Activated T-cell treated with anti-CD3 and anti-CD28 coated beads for 48 hours (primary cell): Measurements from ENCODE around the gene CANT1.
"Not testable (repeated sequence)": the region's sequence is repeated elsewhere in the genome, so short reads cannot be mapped to it uniquely, and the experiment has no call there.

Experiments
- DNase-seq: peaks from one replicate; pipeline ENCODE4 v3.0.0-alpha.2; 2020; ENCODE audit warnings: low read depth

Gene CANT1

DNA sequence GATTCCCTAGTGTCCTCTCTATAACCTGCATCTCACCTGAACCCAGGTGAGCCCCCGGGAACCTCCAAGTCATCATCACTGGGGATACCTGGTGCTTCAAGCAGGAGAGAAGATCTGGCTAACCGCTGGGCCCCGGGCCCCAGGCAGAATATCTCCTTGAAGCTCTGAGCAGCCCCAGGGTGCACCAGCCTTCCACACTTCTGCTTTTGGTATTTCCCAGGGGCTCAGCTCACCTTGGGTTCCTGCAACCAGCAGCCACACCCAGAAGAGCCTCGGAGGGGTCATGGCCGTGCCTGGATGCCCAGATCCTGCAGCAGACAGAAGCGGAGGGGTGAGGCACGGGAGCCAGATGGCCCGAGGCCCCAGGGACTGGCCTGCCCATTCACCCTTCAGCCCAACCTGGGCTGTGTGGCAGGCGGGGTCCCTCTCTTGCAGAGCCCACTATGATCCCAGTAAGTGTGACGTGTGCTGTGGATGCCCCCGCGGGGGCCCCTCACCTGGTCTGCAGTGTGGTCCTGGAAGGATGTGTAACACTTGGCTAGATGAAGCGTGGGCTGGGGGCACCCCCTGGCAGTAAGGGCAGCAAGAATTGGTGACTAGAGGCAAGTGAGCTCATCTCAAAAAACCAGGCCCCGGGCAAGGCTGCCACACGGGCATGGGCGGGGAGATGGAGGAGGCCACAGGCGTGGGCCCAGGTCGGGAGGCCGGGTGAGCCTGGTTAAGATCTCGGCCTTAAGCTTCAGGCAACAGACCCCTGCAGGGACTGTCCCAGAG is 32.5 kb downstream of the CANT1 start:
- DNase-seq: no peak

DNA sequence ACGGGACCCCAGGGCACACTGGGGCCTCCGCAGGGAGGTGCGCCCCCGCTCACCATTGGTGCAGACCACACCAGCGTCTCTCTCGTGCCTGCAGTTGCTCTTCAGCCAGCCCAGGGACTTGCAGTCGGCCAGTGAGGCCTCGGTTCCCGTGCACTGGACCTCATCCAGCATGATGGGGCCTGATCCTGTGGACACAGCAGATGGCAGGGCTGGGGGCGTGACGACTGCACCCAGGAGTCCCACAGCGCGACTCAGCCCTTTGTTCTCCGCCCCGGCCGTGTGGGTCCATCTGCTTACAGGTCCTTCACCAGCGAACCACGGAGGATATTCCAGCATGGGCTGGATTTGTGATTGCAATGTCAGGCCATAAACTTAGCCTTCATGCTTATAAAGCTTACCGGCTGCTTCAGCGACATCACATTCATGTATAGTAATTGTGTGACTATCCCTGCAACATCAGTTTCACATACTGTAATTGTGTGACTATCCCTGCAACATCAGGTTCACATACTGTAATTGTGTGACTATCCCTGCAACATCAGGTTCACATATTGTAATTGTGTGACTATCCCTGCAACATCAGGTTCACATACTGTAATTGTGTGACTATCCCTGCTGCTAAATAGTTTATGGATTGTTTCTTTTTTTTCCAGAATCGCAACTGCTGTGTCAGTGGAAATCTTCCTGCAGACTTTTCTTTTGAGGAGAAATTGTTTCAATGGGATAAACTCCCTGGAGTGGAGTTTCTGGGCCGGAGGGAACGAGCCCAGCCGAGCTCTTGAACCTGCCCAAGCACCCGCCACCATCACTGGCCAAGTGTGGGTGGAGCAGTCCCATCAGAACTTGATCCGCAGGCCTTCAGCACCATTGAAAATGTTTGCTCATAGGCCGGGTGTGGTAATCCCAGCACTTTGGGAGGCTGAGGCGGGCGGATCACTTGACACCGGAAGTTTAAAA is 34.7 kb downstream of the CANT1 start:
- no peak for DNase-seq

- no peak for DNase-seq
Measured at GRCh38 chr17:78973792-78974520, 35.6 kb downstream of the CANT1 start.

GRCh38 chr17:78973196-78973595 is 36.4 kb downstream of the CANT1 start:
- DNase-seq: no peak

GRCh38 chr17:78972507-78973105 is 37.0 kb downstream of the CANT1 start:
- no peak for DNase-seq

DNA sequence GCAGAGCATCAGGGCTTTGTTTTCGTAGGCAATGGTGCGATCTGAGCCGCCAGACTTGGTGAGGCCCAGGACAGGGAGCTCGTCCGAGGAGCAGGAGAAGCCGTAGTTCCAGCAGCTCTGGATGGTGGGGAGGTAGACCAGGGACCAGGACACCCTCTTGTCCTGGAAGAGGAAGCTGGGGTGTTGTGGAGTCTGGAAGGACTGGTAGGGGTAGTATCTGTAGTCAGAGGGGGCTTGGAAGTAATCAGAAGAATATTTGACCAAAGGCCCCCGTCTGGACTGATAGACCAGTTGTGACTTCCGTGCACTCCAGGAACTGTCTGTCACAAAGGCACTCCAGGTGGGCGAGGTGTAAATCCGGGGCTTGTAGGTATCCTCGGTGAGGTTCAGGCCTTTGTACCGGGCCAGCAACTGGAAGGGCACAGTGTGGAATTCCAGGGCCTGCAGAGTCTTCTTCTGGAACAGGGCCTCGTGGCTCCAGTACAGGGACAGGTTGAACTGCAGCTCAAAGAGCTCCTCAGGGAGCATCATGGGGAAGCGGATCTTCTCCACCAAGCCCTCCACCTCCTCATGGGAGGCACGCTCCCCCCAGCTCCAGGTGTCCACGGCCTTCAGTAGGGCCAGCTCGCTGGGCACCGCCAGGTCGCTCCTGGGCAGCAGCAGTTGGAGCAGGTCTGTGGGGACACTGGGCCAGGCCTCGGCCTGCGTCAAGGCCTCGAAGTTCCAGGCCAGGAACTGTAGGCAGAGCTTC is 37.6 kb downstream of the CANT1 start:
- no peak for DNase-seq

GRCh38 chr17:78970834-78971755 is 38.5 kb downstream of the CANT1 start:
- peak; percentile 68 for DNase-seq

DNA sequence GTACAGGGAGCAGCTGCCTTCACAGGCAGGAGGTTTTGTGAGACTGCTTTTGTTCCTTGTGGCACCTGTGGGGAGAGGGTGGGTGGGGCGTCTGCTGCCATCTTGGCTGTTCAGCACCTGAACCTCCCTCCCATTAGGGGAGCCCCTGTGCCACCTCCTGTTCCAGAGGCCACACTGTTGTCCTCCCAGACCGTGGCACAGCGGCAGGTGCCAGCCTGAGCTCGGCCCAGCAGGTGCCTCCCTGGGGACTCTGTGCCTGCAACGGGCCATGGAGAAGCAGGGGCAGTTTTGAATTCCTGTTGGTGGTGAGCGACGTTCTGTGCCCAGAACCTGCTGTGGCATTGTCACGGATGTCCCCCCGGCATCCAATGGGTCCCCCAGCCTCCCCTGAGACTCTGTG is 39.7 kb downstream of the CANT1 start:
- DNase-seq: no peak

GRCh38 chr17:78967782-78968362 is 41.7 kb downstream of the CANT1 start:
- DNase-seq: no peak

DNA sequence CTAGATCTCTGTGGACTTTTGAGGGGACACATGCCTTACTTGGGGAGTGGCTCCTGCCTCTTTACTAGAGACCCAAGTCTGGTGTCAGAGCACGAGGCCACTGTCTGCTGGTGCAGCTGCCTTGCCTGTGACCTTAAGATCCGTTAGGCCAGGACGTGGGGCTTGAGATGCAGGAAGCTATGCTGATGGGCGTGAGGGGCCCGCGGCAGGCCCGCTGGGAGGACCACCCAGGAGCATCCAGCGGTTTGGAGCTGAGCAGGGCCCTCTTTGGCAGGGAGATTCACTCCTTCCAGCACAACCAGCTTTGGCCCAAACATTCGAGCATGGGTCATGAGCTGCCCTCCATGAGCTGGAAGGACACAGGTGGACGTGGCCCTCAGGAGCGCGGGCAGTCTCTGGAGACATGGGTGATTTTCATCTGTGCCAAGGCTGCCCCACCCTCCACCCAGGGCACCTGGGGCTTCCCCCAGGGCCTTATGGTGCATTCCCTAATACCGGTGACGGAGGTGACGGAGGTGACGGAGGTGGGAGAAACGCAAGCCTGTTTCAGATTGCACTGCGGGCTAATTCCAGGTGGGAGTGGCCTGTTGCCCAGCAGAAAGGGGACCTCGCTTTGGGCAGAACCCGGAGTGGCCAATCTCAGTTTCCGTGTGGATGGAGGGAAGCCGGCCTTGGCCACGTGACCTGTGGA is 42.5 kb downstream of the CANT1 start:
- DNase-seq: no peak

GRCh38 chr17:78966123-78966813 is 43.3 kb downstream of the CANT1 start:
- DNase-seq: no peak

DNA sequence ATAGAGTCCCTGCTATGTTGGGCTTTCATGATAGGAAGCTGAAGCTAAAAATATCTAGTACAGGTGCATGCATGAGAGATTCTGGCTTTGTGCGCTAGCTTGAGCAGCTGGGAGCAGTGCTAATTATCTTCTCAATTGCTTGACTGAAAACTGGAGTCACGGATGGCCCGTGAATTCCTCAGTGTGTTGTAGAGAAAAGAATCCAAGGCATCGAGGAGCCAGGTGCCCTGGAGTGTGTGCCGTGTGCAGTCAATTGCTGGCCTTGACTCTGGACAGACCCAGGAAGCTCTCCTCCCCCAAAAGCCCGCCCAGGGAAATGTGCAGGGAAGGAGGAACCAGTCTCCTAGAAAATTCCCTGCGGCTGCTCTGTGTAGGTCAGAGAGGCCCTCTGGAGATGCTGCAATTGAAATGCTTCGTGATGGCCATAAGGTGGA is 44.1 kb downstream of the CANT1 start:
- no peak for DNase-seq

- no peak for DNase-seq
Measured at GRCh38 chr17:78963378-78963777, 46.2 kb downstream of the CANT1 start.

DNA sequence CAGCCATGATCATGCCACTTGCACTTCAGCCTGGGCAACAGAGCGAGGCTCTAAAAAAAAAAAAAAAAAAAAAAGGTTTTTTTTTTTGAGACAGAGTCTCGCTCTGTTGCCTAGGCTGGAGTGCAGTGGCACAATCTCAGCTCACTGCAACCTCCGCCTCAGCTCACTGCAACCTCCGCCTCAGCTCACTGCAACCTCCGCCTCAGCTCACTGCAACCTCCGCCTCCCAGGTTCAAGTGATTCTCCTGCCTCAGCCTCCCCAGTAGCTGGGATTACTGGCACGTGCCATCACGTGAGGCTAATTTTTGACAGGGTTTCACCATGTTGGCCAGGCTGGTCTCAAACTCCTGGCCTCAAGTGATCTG is 46.6 kb downstream of the CANT1 start:
- DNase-seq: not testable (repeated sequence)

GRCh38 chr17:78962345-78962983 is 47.1 kb downstream of the CANT1 start:
- DNase-seq: no peak

GRCh38 chr17:78961571-78961970 is 48.0 kb downstream of the CANT1 start:
- DNase-seq: no peak

- no peak for DNase-seq
Measured at GRCh38 chr17:78960928-78961327, 48.6 kb downstream of the CANT1 start.

- no peak for DNase-seq
Measured at GRCh38 chr17:78959803-78960202, 49.8 kb downstream of the CANT1 start.
